Cortex of kidney (tissue), 1 donor: ENCODE measurements around the gene PMPCA.

ENCODE experiments used
- DNase-seq: peaks from one replicate; lab custom pipeline; 2025; lab: John Stamatoyannopoulos, UW

PMPCA gene

GRCh38 chr9:136436055-136436634 is 25.7 kb downstream of the PMPCA start:
- no peak for DNase-seq

- no peak for DNase-seq
Observed at GRCh38 chr9:136437430-136437829, 27.0 kb downstream of the PMPCA start.

GRCh38 chr9:136437839-136438547 is 27.5 kb downstream of the PMPCA start:
- DNase-seq: no peak

- no peak for DNase-seq
Observed at GRCh38 chr9:136438548-136439480, 28.4 kb downstream of the PMPCA start.

GRCh38 chr9:136439481-136440408 is 29.3 kb downstream of the PMPCA start, which contains the start of gene INPP5E:
TSS of gene INPP5E (minus strand) at chr9:136439845. CDS start at chr9:136439419, 426 bp downstream.
- no peak for DNase-seq

GRCh38 chr9:136441191-136441680 is 30.8 kb downstream of the PMPCA start:
- no peak for DNase-seq

GRCh38 chr9:136441681-136442245 is 31.3 kb downstream of the PMPCA start:
- no peak for DNase-seq

GRCh38 chr9:136442265-136442664 is 31.8 kb downstream of the PMPCA start:
- no peak for DNase-seq

- no peak for DNase-seq
Observed at GRCh38 chr9:136443087-136443486, 32.6 kb downstream of the PMPCA start.

GRCh38 chr9:136443687-136444086 is 33.2 kb downstream of the PMPCA start:
- DNase-seq: no peak

- DNase-seq: no peak
Observed at GRCh38 chr9:136444102-136444501, 33.6 kb downstream of the PMPCA start.

- DNase-seq: no peak
Observed at GRCh38 chr9:136445799-136446198, 35.3 kb downstream of the PMPCA start.

- no peak for DNase-seq
Observed at GRCh38 chr9:136447173-136447778, 36.8 kb downstream of the PMPCA start.

- DNase-seq: no peak
Observed at GRCh38 chr9:136448655-136449054, 38.2 kb downstream of the PMPCA start.

- DNase-seq: no peak
Observed at GRCh38 chr9:136451221-136451877, 40.9 kb downstream of the PMPCA start.

- no peak for DNase-seq
Observed at GRCh38 chr9:136453326-136453725, 42.9 kb downstream of the PMPCA start.

GRCh38 chr9:136454026-136454796 is 43.8 kb downstream of the PMPCA start:
- no peak for DNase-seq

GRCh38 chr9:136455043-136456002 is 44.9 kb downstream of the PMPCA start:
- no peak for DNase-seq
